ENCODE data around the gene THRAP3. TPM values are rescaled to one million over a fixed set of nuclear protein-coding genes. Genes with fewer than 3 reads are reported as not detected.

Gene THRAP3
- polyA plus RNA-seq, 1 experiment, result 45.8 TPM

GRCh38 chr1:36177589-36178431 lies 46.4 kb upstream of the THRAP3 start:
- no peaks in the 10 kb centered on the region for H3K27me3 ChIP-seq (ENCODE audit: control insufficient read depth, insufficient read depth, low read length)
- TF ChIP-seq CTCF (IDR thresholded peaks at IDR 0.05; ENCODE audit: insufficient read depth, low read depth, low read length), result no peak
- no peak for DNase-seq (ENCODE audit: low read depth)
- CTCF ChIA-PET, result interaction anchor here (0.6 to 1.0 kb wide), 3 partner anchors 10 to 180 kb away, joined by 3 to 4 read pairs (median 3); no protein-coding TSS in a partner anchor
- H3K4me3 ChIP-seq (ENCODE audit: low read depth, low read length), result no peak overlapping the region
- peaks cover 58% of the 10 kb centered on the region for H3K36me3 ChIP-seq (ENCODE audit: control insufficient read depth, insufficient read depth, low read length)
- POLR2A ChIA-PET, result no interaction called here

DNA sequence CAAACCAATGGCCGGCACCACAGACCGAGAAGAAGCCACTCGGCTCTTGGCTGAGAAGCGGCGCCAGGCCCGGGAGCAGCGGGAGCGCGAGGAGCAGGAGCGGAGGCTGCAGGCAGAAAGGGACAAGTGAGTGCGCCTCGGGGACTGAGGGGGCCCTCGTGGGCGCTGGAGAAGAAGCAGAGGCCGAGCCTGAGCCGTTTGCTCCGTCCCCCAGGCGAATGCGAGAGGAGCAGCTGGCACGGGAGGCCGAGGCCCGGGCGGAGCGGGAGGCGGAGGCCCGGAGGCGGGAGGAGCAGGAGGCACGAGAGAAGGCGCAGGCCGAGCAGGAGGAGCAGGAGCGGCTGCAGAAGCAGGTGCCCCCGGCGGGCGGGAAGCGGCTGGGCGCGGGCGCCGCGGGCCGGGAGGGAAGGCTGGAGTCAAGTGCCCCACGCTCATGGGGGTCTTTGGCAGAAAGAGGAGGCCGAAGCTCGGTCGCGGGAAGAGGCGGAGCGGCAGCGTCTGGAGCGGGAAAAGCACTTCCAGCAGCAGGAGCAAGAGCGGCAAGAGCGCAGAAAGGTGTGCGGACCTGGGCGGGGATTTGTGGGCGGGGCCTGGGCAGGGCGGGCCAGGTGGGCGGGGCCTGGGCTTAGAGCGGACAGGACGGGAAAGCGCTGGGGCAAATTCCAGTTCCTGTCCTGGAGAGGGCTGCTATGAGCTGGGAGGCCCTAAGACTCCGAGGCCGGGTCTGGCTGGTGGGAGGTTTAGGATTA lies 45.6 kb upstream of the THRAP3 start:
- DNase-seq (ENCODE audit: low read depth), result no peak
- H3K4me3 ChIP-seq (ENCODE audit: low read depth, low read length), result no peak overlapping the region
- ChIA-PET CTCF (interaction anchor here (1.5 to 2.3 kb wide), 2 partner anchors 9 to 29 kb away, joined by 5 to 6 read pairs; partner anchors contain the start of gene TRAPPC3), POLR2A (no interaction called here)
- H3K36me3 ChIP-seq (ENCODE audit: control insufficient read depth, insufficient read depth, low read length), result peaks cover 52% of the 10 kb centered on the region
- H3K27me3 ChIP-seq (ENCODE audit: control insufficient read depth, insufficient read depth, low read length), result no peaks in the 10 kb centered on the region
- TF ChIP-seq CTCF (IDR thresholded peaks at IDR 0.05; ENCODE audit: insufficient read depth, low read depth, low read length), result no peak

GRCh38 chr1:36179220-36179600 lies 45.0 kb upstream of the THRAP3 start:
- peaks cover 48% of the 10 kb centered on the region for H3K36me3 ChIP-seq (ENCODE audit: control insufficient read depth, insufficient read depth, low read length)
- POLR2A ChIA-PET, result no interaction called here
- no peaks in the 10 kb centered on the region for H3K27me3 ChIP-seq (ENCODE audit: control insufficient read depth, insufficient read depth, low read length)
- no peak overlapping the region for H3K4me3 ChIP-seq (ENCODE audit: low read depth, low read length)
- DNase-seq (ENCODE audit: low read depth), result no peak
- TF ChIP-seq CTCF (IDR thresholded peaks at IDR 0.05; ENCODE audit: insufficient read depth, low read depth, low read length), result no peak
- CTCF ChIA-PET, result interaction anchor here (1.2 to 2.3 kb wide), 3 partner anchors 9 to 121 kb away, joined by 3 to 6 read pairs (median 5); partner anchors contain the start of gene TRAPPC3

GRCh38 chr1:36182734-36183133 lies 41.5 kb upstream of the THRAP3 start:
- no peak overlapping the region for H3K4me3 ChIP-seq (ENCODE audit: low read depth, low read length)
- DNase-seq (ENCODE audit: low read depth), result no peak
- TF ChIP-seq CTCF (IDR thresholded peaks at IDR 0.05; ENCODE audit: insufficient read depth, low read depth, low read length), result no peak
- ChIA-PET POLR2A (no interaction called here), CTCF (interaction anchor here (0.6 to 3.1 kb wide), 6 partner anchors 11 to 83 kb away, joined by 3 to 18 read pairs (median 4); partner anchors contain the start of gene TRAPPC3)
- no peaks in the 10 kb centered on the region for H3K27me3 ChIP-seq (ENCODE audit: control insufficient read depth, insufficient read depth, low read length)
- H3K36me3 ChIP-seq (ENCODE audit: control insufficient read depth, insufficient read depth, low read length), result peaks cover 31% of the 10 kb centered on the region

GRCh38 chr1:36183309-36183856 lies 40.9 kb upstream of the THRAP3 start:
- ChIA-PET CTCF (interaction anchor here (0.6 to 3.1 kb wide), 7 partner anchors 10 to 83 kb away, joined by 3 to 18 read pairs (median 3); partner anchors contain the start of gene TRAPPC3), POLR2A (no interaction called here)
- no peak for DNase-seq (ENCODE audit: low read depth)
- TF ChIP-seq CTCF (IDR thresholded peaks at IDR 0.05; ENCODE audit: insufficient read depth, low read depth, low read length), result no peak
- Histone ChIP-seq H3K4me3 (ENCODE audit: low read depth, low read length) (no peak overlapping the region), H3K27me3 (ENCODE audit: control insufficient read depth, insufficient read depth, low read length) (no peaks in the 10 kb centered on the region), H3K36me3 (ENCODE audit: control insufficient read depth, insufficient read depth, low read length) (peaks cover 26% of the 10 kb centered on the region)

All from BJ (cell line).